ENCODE data around the gene ISOC2. TPM values are rescaled to one million over a fixed set of nuclear protein-coding genes. Genes with fewer than 3 reads are reported as not detected.

ISOC2 gene
- total RNA-seq, 1 donor from 2014 or later, result 96.7 TPM

DNA sequence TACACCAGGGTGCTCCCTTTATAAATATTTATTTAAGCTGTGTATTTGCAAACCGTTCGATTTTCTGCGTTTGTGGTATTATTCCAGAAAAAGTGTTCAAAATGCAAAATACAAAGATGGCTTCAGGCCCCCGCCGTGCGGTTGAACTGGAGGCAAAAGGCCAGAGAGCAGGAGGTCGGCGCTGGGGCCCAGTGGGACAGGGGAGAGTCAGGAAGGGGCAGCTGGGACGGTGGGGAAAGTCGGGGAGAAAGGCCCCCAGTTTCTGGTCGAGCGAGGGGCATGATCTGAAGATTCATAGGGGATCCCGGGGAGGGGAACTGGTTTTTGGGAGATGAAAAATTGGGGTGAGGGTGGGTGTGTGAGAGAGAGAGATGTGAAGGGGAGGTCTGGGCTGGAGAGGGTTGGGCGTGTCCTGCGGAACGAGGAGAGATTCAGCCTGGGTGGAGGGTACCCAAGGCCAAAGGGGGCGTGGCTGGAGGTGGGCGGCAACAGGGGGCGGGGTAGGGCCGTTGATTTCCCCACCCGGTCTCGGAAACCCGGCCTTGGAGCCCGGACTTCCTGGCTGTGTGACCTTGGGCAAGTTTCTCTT lies 678 bp downstream of the ISOC2 start:
- no peak for TF ChIP-seq CTCF (IDR thresholded peaks at IDR 0.05)
- H3K27me3 ChIP-seq, result no peaks in the 10 kb centered on the region
- peaks cover 0 to under 1% of the 10 kb centered on the region in 2 donors for H3K36me3 ChIP-seq
- intact Hi-C loops (cut with DNase I), result loop anchor here (1.0 to 5.0 kb wide), 7 partner anchors 16 to 344 kb away; partner anchors contain the start of genes BRSK1, FIZ1, HSPBP1 and PPP1R12C
- H3K9me3 ChIP-seq, result no peaks in the 10 kb centered on the region
- peak in 1 of 2 donors; percentile 86 for DNase-seq (ENCODE audit: low spot score in 2 of 2)
- peaks cover 0 to 5% of the 10 kb centered on the region in 2 donors for H3K4me1 ChIP-seq
- H3K4me3 ChIP-seq, result peak overlapping the region; percentile 58 to 77
- H3K27ac ChIP-seq, result peak overlapping the region; percentile 61 to 79

- TF ChIP-seq CTCF (IDR thresholded peaks at IDR 0.05), result no peak
- no peaks in the 10 kb centered on the region for H3K9me3 ChIP-seq
- H3K36me3 ChIP-seq, result peaks cover 0 to 6% of the 10 kb centered on the region in 2 donors
- H3K27ac ChIP-seq, result peak overlapping the region in 1 of 2 donors; percentile 79
- H3K4me1 ChIP-seq, result peaks cover 0 to 5% of the 10 kb centered on the region in 2 donors
- intact Hi-C loops (cut with DNase I), result loop anchor here (2.0 to 5.0 kb wide), 4 partner anchors 75 to 343 kb away; partner anchors contain the start of genes BRSK1, HSPBP1, PPP1R12C and RPL28
- H3K27me3 ChIP-seq, result no peaks in the 10 kb centered on the region
- peak overlapping the region; percentile 58 to 77 for H3K4me3 ChIP-seq
- no peak for DNase-seq (ENCODE audit: low spot score in 2 of 2)
Measured at GRCh38 chr19:55459950-55460657, 1.3 kb downstream of the ISOC2 start.

GRCh38 chr19:55459551-55459949 lies 1.9 kb downstream of the ISOC2 start:
- no peaks in the 10 kb centered on the region for H3K27me3 ChIP-seq
- TF ChIP-seq CTCF (IDR thresholded peaks at IDR 0.05), result no peak
- DNase-seq (ENCODE audit: low spot score in 2 of 2), result no peak
- peaks cover 0 to 5% of the 10 kb centered on the region in 2 donors for H3K4me1 ChIP-seq
- no peak overlapping the region for H3K4me3 ChIP-seq
- H3K9me3 ChIP-seq, result no peaks in the 10 kb centered on the region
- H3K27ac ChIP-seq, result no peak overlapping the region
- peaks cover 0 to 7% of the 10 kb centered on the region in 2 donors for H3K36me3 ChIP-seq
- intact Hi-C loops (cut with DNase I), result no loop called here

DNA sequence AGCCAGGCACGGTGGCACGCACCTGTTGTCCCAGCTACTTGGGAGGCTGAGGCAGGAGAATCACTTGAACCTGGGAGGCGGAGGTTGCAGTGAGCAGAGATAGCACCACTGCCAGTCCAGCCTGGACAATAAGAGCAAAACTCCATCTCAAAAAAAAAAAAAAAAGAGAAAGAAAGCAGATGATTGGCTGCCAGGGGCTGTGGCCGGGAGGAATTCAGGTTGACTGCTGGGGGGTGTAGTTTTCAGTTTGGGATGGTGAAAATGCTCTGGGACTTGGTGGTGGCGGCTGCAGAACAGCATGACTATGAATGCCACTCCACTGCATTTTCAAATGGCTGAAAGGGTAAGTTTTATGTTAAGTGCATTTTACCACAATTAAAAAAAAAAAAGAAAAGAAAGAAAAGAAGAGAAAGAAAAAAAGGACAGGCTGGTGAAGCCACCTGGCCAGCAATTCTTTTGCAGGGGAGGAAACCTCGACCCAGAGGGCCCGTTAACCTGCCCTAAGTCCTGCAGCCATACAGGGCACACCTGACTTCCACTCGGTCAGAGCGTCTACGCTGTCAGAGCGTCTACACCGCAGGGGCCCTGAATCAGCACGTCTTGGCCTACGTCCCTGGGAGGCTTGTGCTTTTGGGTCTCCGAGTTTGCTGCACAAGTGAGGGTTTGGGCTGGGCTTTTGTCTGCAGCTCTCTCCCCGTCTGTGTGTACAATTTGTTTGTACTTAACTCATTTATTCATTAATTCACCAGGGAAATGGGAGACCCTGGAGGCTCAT lies 3.6 kb downstream of the ISOC2 start:
- Histone ChIP-seq H3K4me1 (peaks cover 0 to 5% of the 10 kb centered on the region in 2 donors), H3K27ac (no peak overlapping the region), H3K9me3 (no peaks in the 10 kb centered on the region), H3K36me3 (peaks cover 0 to 7% of the 10 kb centered on the region in 2 donors), H3K4me3 (no peak overlapping the region), H3K27me3 (peaks cover 3% of the 10 kb centered on the region)
- TF ChIP-seq CTCF (IDR thresholded peaks at IDR 0.05), result no peak
- intact Hi-C loops (cut with DNase I), result no loop called here
- no peak for DNase-seq (ENCODE audit: low spot score in 2 of 2)

DNA sequence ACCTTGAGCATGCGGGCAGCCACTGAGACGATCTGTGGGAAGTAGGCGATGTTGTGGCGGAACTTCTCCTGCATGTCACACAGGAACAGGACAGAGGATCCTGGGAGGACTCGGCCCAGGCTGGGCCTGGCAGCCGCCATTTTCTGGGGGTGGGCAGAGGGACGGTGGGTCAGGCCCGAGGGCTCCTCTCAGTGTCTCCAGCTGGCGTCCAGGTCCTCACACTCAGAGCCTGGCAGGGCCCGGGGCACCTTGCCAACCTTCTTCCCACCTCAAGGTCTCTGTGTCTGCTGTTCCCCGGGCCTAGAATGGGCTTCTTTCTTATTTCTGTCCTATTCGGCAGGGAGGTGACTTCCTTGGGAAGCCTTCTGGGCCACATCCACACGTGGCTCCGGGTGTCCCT lies 5.1 kb downstream of the ISOC2 start:
- Histone ChIP-seq H3K36me3 (peaks cover 0 to 7% of the 10 kb centered on the region in 2 donors), H3K27ac (no peak overlapping the region), H3K4me3 (no peak overlapping the region), H3K4me1 (peaks cover 0 to 16% of the 10 kb centered on the region in 2 donors), H3K9me3 (no peaks in the 10 kb centered on the region), H3K27me3 (peaks cover 19% of the 10 kb centered on the region)
- intact Hi-C loops (cut with DNase I), result no loop called here
- no peak for DNase-seq (ENCODE audit: low spot score in 2 of 2)
- TF ChIP-seq CTCF (IDR thresholded peaks at IDR 0.05), result no peak

Measured in ascending aorta (tissue), 2 donors.